K562 (cell line): Measurements from ENCODE around the gene TRAPPC5. TPM values are rescaled to one million over a fixed set of nuclear protein-coding genes. Genes with fewer than 3 reads are reported as not detected.
A peak's percentile ranks its signal among the peaks of the same experiment; 100 is the strongest.

Experiments used
- CEBPG ChIP-seq, 3 experiments: fragments of 200-800 bp in 1 of 3; sonication (Bioruptor generic) in 1 of 3; sonication (generic) in 1 of 3; formaldehyde crosslinking in 1 of 3; IDR thresholded peaks in 2 of 3; conservative IDR thresholded peaks in 1 of 3; 2 replicates each; pipeline versions ENCODE4 v1.6.1 to v1.8.0; 2016 to 2022; ENCODE audit warnings: missing compliant biosample characterization in 2 of 3, missing genetic modification characterization in 2 of 3, mild to moderate bottlenecking in 1 of 3, missing genetic modification reagents in 1 of 3
- DDX20 ChIP-seq: fragments of 450-650 bp; IDR thresholded peaks from 2 replicates; pipeline ENCODE4 v1.6.1; 2016; ENCODE audit warnings: missing genetic modification characterization, low read depth, mild to moderate bottlenecking, missing compliant biosample characterization, moderate library complexity
- KLF10 ChIP-seq: fragments of 250-450 bp; sonication (Bioruptor Pico); IDR thresholded peaks from 2 replicates; pipeline ENCODE4 v1.6.1; 2021; ENCODE audit warnings: matching md5 sums
- MAFK ChIP-seq: IDR thresholded peaks from 2 replicates; pipeline ENCODE4 v1.6.1; 2011; ENCODE audit warnings: low read length, improper control_type of control experiment
- MEIS2 ChIP-seq: fragments of 450-650 bp; IDR thresholded peaks from 2 replicates; pipeline ENCODE4 v1.6.1; 2014; ENCODE audit warnings: mild to moderate bottlenecking; ENCODE audit not compliant: partially characterized antibody
- SIN3A ChIP-seq, 2 experiments: fragments of 150-350 bp in 1 of 2; IDR thresholded peaks; 2 replicates each; pipeline ENCODE4 v1.6.1; 2011 to 2016; ENCODE audit warnings: borderline replicate concordance in 2 of 2, low read depth in 2 of 2, low read length in 2 of 2, mild to moderate bottlenecking in 2 of 2, moderate library complexity in 2 of 2; ENCODE audit not compliant: control insufficient read depth in 1 of 2
- SMAD2 ChIP-seq: fragments of 150-350 bp; IDR thresholded peaks from 2 replicates; pipeline ENCODE4 v1.6.1; 2014; ENCODE audit warnings: low read depth, mild to moderate bottlenecking, low read length
- TCF3 ChIP-seq: sonication (generic); formaldehyde crosslinking; IDR thresholded peaks from 2 replicates; pipeline ENCODE4 v1.4.0; 2020; ENCODE audit warnings: mild to moderate bottlenecking, missing genetic modification reagents
- TFAM ChIP-seq: fragments of 250-450 bp; sonication (Bioruptor Pico); conservative IDR thresholded peaks from 2 replicates; pipeline ENCODE4 v1.5.0; 2021; ENCODE audit warnings: mild to moderate bottlenecking, moderate library complexity
- THRAP3 ChIP-seq: fragments of 450-650 bp; IDR thresholded peaks from 2 replicates; pipeline ENCODE4 v1.6.1; 2016; ENCODE audit warnings: mild to moderate bottlenecking, inconsistent platforms, borderline replicate concordance
- ZKSCAN3 ChIP-seq: fragments of 250-450 bp; sonication (Bioruptor Pico); IDR thresholded peaks from 2 replicates; pipeline ENCODE4 v1.4.0; 2020
- ZNF274 ChIP-seq: IDR thresholded peaks from 2 replicates; pipeline ENCODE4 v1.6.1; 2011; ENCODE audit warnings: low read depth, mild to moderate bottlenecking, low read length, moderate library complexity, borderline replicate concordance
- ZNF764 ChIP-seq: fragments of 250-450 bp; sonication (Bioruptor Pico); IDR thresholded peaks from 2 replicates; pipeline ENCODE4 v1.4.0; 2020; ENCODE audit warnings: low read depth, mild to moderate bottlenecking, moderate library complexity
- polyA plus RNA-seq, 8 experiments: library from polyadenylated mRNA; depleted of rRNA in 4 of 8; stranded (reverse) in 5 of 8; unstranded in 3 of 8; fragments of >200 nt; fragmentation: Nextera tagmentation in 2 of 8; fragmentation: Illumina TruSeq in 1 of 8; extraction: Ambion mirVana in 2 of 8; extraction: Trizol in 1 of 8; gene quantifications; 2 replicates each; pipeline versions ENCODE4 v1.2.1 to v1.2.3, GENCODE V29; 2011 to 2014; ENCODE audit warnings: inconsistent platforms in 1 of 8, missing spikeins in 1 of 8
- total RNA-seq, 7 experiments: library from RNA; depleted of rRNA in 6 of 7; stranded (reverse); fragments of >200 nt in 6 of 7; fragmentation: Illumina TruSeq in 2 of 7; extraction: Trizol in 2 of 7; gene quantifications; 2 replicates each; pipeline versions ENCODE4 v1.2.1 to v1.2.3, GENCODE V29; 2011 to 2021; ENCODE audit warnings: low replicate concordance in 1 of 7
- TF ChIP-seq, protein P1 (sequence below): sonication (generic); formaldehyde crosslinking; IDR thresholded peaks from 2 replicates; pipeline ENCODE4 v1.4.0; 2020; ENCODE audit warnings: mild to moderate bottlenecking, missing genetic modification reagents
- TF ChIP-seq, protein P2 (sequence below): fragments of 450-650 bp; IDR thresholded peaks from 2 replicates; pipeline ENCODE4 v1.6.1; 2017; ENCODE audit warnings: antibody characterized with exemption, mild to moderate bottlenecking
- TF ChIP-seq, protein P3 (sequence below): fragments of 250-450 bp; sonication (Bioruptor Pico); IDR thresholded peaks from 2 replicates; pipeline ENCODE4 v1.4.0; 2020; ENCODE audit warnings: mild to moderate bottlenecking
- TF ChIP-seq, protein P4 (sequence below): sonication (generic); formaldehyde crosslinking; IDR thresholded peaks from 2 replicates; pipeline ENCODE4 v1.8.0; 2022; ENCODE audit warnings: mild to moderate bottlenecking, missing genetic modification reagents, borderline replicate concordance

The TRAPPC5 gene
- total and polyA plus RNA-seq, 9 of the 15 experiments (the other 6 are each of a cell fraction or from before 2014, with no cell fraction given), result 2.0 to 76.9 (median 29.3) TPM

DNA sequence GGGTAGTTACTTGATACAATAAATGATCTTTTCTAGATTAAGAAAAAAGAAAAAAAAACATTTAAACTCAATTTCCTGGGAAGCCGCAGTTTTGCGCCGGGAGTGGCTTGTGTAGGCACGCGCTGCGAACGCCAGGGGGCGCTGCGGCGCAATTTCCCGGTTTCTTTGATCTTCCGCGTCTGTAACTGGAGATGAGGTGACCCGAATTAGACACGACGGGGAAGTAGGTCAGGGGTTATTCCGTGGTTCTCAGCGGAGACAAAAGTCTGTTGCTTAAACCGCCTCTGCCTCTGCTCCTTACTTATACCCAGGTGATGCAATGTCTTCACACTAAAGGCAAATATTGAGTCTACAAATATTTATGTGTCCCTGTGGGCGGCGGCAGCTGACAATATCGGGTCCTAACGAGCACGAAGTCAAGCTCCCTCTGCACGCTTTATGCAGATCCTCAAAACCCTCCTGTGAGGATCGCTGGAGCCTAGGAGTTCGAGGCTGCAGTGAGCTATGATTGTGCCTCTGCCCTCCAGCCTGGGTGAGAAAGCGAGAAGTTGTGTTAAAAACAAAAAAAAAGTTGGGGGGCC is 28.5 kb upstream of the TRAPPC5 start (continued):
- TF ChIP-seq, protein P1, sequence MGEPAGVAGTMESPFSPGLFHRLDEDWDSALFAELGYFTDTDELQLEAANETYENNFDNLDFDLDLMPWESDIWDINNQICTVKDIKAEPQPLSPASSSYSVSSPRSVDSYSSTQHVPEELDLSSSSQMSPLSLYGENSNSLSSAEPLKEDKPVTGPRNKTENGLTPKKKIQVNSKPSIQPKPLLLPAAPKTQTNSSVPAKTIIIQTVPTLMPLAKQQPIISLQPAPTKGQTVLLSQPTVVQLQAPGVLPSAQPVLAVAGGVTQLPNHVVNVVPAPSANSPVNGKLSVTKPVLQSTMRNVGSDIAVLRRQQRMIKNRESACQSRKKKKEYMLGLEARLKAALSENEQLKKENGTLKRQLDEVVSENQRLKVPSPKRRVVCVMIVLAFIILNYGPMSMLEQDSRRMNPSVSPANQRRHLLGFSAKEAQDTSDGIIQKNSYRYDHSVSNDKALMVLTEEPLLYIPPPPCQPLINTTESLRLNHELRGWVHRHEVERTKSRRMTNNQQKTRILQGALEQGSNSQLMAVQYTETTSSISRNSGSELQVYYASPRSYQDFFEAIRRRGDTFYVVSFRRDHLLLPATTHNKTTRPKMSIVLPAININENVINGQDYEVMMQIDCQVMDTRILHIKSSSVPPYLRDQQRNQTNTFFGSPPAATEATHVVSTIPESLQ (CRISPR knock-in tag), result no peak
- TF ChIP-seq THRAP3 (no peak), ZKSCAN3 (no peak), CEBPG (CRISPR knock-in tag; IDR thresholded peaks at IDR 0.05) (peak; percentile 98), CEBPG (tag; conservative IDR thresholded peaks at IDR 0.05 in 1 of 2, IDR thresholded peaks at IDR 0.05 in 1 of 2) (peak; percentile 96 to 99), SMAD2 (no peak), ZNF274 (no peak), KLF10 (CRISPR knock-in tag) (no peak), MEIS2 (peak; percentile 3), MAFK (no peak), DDX20 (tag) (no peak), SIN3A (IDR thresholded peaks at IDR 0.05; ENCODE audit: borderline replicate concordance in 2 of 2, control insufficient read depth in 1 of 2, low read depth in 2 of 2, low read length in 2 of 2) (no peak), TFAM (CRISPR knock-in tag) (no peak), ZNF764 (CRISPR knock-in tag) (no peak), TCF3 (CRISPR knock-in tag) (peak; percentile 25; the same call in 1 of the 2 replicates)
- TF ChIP-seq, protein P2, sequence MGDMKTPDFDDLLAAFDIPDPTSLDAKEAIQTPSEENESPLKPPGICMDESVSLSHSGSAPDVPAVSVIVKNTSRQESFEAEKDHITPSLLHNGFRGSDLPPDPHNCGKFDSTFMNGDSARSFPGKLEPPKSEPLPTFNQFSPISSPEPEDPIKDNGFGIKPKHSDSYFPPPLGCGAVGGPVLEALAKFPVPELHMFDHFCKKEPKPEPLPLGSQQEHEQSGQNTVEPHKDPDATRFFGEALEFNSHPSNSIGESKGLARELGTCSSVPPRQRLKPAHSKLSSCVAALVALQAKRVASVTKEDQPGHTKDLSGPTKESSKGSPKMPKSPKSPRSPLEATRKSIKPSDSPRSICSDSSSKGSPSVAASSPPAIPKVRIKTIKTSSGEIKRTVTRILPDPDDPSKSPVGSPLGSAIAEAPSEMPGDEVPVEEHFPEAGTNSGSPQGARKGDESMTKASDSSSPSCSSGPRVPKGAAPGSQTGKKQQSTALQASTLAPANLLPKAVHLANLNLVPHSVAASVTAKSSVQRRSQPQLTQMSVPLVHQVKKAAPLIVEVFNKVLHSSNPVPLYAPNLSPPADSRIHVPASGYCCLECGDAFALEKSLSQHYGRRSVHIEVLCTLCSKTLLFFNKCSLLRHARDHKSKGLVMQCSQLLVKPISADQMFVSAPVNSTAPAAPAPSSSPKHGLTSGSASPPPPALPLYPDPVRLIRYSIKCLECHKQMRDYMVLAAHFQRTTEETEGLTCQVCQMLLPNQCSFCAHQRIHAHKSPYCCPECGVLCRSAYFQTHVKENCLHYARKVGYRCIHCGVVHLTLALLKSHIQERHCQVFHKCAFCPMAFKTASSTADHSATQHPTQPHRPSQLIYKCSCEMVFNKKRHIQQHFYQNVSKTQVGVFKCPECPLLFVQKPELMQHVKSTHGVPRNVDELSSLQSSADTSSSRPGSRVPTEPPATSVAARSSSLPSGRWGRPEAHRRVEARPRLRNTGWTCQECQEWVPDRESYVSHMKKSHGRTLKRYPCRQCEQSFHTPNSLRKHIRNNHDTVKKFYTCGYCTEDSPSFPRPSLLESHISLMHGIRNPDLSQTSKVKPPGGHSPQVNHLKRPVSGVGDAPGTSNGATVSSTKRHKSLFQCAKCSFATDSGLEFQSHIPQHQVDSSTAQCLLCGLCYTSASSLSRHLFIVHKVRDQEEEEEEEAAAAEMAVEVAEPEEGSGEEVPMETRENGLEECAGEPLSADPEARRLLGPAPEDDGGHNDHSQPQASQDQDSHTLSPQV, result no peak; the same call in 1 of the 2 replicates
- TF ChIP-seq, protein P3, sequence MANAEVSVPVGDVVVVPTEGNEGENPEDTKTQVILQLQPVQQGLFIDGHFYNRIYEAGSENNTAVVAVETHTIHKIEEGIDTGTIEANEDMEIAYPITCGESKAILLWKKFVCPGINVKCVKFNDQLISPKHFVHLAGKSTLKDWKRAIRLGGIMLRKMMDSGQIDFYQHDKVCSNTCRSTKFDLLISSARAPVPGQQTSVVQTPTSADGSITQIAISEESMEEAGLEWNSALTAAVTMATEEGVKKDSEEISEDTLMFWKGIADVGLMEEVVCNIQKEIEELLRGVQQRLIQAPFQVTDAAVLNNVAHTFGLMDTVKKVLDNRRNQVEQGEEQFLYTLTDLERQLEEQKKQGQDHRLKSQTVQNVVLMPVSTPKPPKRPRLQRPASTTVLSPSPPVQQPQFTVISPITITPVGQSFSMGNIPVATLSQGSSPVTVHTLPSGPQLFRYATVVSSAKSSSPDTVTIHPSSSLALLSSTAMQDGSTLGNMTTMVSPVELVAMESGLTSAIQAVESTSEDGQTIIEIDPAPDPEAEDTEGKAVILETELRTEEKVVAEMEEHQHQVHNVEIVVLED (CRISPR knock-in tag), result no peak
- TF ChIP-seq, protein P4, sequence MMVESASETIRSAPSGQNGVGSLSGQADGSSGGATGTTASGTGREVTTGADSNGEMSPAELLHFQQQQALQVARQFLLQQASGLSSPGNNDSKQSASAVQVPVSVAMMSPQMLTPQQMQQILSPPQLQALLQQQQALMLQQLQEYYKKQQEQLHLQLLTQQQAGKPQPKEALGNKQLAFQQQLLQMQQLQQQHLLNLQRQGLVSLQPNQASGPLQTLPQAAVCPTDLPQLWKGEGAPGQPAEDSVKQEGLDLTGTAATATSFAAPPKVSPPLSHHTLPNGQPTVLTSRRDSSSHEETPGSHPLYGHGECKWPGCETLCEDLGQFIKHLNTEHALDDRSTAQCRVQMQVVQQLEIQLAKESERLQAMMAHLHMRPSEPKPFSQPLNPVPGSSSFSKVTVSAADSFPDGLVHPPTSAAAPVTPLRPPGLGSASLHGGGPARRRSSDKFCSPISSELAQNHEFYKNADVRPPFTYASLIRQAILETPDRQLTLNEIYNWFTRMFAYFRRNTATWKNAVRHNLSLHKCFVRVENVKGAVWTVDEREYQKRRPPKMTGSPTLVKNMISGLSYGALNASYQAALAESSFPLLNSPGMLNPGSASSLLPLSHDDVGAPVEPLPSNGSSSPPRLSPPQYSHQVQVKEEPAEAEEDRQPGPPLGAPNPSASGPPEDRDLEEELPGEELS, result no peak; the same call in 1 of the 2 replicates
